GM18873 (cell line): ENCODE measurements around the gene ILRUN.
"Not testable (repeated sequence)": the region's sequence is repeated elsewhere in the genome, so short reads cannot be mapped to it uniquely, and the experiment has no call there.

Experiments
- ATAC-seq: cut with Tn5 transposase; IDR thresholded peaks from one replicate; pipeline ENCODE4 v1.9.1; 2021; ENCODE audit warnings: mild to moderate bottlenecking, moderate library complexity, moderate number of reproducible peaks; ENCODE audit not compliant: unreplicated experiment, low FRiP score

The ILRUN gene

DNA sequence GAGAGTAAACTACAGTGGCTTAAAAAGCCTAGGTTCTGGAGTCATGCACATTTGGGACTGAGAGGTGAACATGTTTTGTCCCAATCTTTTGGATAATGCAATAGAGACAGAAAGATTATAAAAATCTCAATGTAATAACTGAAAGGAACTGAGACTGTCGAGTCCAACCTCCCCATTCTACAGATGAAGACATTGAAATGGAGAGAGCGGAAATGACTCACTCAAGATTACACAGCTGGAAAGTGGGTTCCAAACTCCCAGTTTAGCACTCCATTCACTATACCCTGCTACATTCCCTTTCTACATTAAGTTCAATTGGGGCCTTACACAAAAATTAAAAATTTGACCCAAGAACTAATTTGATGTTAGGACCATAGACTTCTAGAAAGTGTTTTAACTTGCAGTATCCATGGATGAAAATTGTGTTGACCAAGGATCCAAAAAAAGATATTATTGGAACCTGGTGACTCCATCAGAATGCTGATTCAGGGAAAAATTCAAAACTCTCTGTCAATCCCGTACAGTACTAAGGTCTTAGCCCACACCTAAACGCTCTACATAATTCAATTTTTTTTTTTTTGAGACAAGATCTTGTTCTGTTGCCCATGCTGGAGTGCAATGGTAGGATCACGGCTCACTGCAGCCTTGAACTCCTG is 1.5 kb upstream of the ILRUN start:
- ATAC-seq = no peak

DNA sequence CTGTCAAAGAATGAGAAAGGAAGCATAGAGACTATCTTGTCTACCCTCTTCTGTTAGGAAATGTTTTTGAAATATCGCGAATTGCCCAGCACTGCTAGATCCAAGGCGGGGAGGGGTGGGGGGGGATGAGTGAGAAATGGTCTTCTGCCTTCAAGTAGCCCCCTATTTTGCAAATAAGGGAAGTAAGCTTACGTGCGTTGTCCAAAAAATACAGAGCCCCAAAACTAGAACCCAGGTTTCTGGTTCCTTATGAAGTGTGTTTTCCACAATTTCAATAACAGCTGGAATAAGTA is 923 bp upstream of the ILRUN start:
- ATAC-seq = no peak

DNA sequence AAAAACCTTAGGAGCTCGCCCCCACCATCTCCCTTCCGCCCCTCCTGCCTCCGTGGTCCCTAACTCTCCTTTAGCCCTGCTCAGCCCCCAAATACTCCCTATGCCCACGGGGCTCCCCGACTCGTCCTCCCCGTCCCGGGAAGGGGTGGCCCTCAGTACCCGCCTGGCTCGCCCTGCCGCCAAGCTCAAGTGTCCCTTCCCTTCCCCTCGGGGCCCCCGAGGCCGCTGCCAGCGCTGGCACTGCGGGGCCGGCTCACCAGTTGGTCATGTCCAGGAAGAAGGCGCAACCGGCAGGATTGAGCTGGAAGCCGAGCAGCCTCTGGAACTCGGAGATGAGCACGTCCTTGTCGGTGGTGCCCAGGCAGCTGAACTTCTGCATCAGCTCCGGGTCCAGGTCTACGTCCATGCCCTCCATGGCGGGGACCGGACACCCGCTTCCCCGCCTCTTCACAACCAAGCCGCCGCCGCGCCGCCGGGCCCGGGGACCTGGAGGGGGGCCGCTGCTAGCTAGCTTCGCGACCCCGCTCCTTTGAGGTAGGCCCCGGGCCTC is 303 bp downstream of the ILRUN start:
- ATAC-seq = peak; percentile 28

GRCh38 chr6:34695729-34696188 is 808 bp downstream of the ILRUN start:
- no peak for ATAC-seq

DNA sequence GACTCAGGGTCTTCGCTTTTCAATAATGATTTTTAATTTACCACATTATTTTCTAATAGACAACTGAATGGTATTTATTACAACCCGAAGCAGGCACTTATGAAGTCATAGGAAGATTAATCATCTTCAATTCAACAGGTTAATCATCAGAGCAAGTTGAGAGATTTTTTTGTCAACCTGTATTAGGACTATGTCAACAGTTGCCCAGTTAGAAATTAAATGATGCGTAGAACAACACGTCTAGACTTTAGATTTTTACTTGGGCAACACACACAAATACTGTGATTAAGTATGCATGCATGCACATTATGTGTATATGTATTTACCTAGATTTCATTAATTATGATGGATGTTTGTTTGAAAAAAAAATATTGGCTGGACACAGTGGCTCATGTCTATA is 4.3 kb downstream of the ILRUN start:
- ATAC-seq = no peak

DNA sequence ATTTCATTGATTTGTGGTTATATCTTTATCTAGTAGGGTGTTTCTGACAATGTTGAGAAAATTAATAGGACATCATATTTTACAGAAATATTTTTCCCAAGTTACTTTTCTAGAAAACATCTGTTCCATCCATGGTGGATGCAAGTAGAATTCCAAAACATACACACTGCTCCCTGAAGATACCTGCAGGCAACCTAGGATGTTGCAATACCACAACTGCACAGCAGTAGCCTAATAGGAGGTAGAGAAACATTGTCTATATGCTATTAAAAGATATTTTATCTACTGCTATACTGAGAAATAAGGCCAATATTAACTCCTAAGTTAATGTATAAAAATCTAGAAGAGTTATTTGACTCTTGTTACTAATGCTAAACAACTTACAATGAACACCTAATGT is 6.8 kb downstream of the ILRUN start:
- no peak for ATAC-seq

DNA sequence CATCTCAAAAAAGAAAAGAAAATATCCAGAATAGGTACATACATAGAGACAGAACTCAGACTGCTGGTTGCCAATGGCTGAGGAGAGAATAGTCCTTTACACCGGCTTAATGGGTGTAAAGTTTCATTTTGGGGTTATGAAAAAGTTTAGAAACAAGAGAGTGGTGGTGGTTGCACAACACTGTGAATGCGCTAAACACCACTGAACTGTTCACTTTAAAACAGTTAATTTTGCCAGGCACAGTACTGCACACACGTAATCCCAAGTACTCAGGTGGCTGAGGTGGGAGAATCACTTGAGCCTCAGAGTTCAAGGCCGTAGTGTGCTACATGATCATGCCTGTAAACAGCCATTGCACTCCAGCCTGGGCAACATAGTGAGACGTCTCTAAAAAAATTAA is 7.6 kb downstream of the ILRUN start:
- no peak for ATAC-seq

DNA sequence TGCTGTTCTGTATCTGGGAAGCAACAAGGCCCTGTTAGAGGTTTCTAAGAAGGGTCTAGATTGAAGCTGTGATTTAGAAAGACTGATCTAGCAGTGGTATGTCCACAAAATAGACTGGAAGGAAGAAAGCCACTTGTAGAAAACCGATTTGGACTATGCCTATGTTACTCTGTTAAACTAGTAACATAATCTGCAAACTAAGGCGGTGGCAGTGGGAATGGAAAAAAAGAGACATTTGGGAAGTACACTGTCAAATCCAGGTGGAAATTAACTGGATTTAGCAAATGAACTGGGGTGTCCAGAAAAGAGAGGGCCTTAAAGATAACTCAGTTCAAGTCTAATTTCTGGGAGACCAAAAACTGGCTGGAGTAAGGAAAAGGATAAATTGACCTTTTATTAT is 11.6 kb downstream of the ILRUN start:
- ATAC-seq = no peak

DNA sequence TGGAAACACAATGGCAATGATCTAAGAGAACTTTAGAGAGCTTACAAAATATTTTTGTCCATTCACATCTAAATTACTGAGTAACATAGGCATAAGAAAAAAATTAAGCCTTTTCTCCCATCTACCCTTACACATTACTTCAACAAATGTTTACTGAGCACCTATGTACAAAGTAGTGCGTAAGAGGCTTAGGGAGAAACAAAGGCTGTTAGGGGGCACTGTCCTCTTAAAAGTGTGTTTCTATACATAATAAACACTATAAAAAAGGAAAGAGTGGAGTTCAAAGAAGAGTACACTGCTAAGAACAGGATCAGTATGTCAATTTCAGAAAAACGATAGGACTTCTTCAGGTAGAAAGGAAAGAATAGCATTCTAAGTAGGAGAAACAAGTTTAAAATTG is 12.2 kb downstream of the ILRUN start:
- ATAC-seq = no peak

- no peak for ATAC-seq
Observed at GRCh38 chr6:34680802-34681515, 15.6 kb downstream of the ILRUN start.

GRCh38 chr6:34680313-34680712 is 16.3 kb downstream of the ILRUN start:
- not testable (repeated sequence) for ATAC-seq

DNA sequence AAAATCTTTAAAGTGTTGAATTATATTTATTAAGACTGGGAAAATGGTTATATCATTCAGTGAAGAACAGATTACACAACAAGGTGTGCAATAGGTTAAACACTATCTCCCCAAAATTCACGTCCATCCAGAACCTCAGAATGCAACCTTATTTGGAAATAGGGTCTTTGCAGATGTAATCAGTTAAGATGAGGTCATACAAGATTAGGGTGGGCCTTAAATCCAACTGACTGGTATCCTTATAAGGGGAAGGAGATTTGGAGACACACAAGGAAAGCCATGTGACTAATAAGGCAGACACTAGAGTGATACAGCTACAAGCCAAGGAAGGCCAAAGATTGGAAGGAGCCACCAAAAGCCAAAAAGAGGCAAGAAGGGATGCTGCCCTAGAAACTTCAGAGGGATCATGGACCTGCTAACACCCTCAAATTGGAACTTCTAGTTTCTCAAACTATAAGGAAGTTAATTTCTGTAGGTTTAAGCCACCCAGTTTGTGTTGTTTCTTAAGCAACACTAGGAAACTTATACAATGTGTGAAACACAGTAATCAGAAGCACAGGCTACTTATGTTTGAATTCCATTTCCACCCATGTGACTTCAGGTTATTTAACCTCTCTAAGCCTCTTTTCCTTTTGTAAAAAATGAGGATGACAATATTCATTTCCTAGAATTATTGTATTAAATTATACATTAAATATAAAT is 16.9 kb downstream of the ILRUN start:
- no peak for ATAC-seq

GRCh38 chr6:34676140-34676539 is 20.4 kb downstream of the ILRUN start:
- no peak for ATAC-seq

GRCh38 chr6:34674930-34675329 is 21.6 kb downstream of the ILRUN start:
- ATAC-seq = not testable (repeated sequence)

GRCh38 chr6:34674268-34674639 is 22.3 kb downstream of the ILRUN start:
- no peak for ATAC-seq

- no peak for ATAC-seq
Observed at GRCh38 chr6:34673064-34673463, 23.5 kb downstream of the ILRUN start.

DNA sequence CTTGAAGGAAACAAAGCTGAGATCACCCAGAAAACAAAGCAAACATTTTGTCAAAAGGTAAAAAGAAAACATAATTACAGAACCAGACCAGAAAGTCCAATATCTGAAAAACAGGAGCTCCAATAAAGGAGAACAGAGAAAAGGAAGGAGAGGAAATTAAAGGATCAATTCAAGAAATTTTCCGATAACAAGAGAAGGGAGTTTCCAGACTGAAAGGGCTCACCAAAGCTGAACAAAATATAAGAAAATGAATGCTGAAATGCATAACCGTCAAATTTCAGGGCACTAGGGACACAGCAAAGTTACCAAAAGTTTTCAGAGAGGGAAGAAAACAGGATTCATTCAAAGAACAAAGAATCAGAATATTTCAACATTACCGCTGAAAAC is 23.9 kb downstream of the ILRUN start:
- ATAC-seq = no peak

GRCh38 chr6:34671801-34672656 is 24.5 kb downstream of the ILRUN start:
- ATAC-seq = peak; percentile 72

- no peak for ATAC-seq
Observed at GRCh38 chr6:34671367-34671766, 25.2 kb downstream of the ILRUN start.

DNA sequence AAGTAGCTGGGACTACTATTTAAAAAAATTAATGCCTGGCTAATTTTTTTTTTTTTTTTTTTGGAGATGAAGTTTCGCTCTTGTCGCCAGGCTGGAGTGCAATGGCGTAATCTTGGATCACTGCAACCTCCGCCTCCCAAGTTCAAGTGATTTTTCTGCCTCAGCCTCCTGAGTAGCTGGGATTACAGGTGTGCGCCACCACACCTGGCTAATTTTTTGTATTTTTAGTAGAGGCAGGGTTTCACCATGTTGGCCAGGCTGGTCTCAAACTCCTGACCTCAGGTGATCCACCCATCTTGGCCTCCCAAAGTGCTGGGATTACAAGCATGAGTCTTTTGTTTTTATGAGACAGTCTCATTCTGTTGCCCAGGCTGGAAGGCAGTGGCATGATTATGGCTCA is 27.8 kb downstream of the ILRUN start:
- not testable (repeated sequence) for ATAC-seq
